PFSK-1 (cell line): ENCODE measurements around the gene DIAPH3.

ENCODE experiments used
- FOXP2 ChIP-seq: optimal IDR thresholded peaks from 2 replicates; pipeline ENCODE3; 2011; ENCODE audit warnings: borderline replicate concordance, control low read depth, inconsistent platforms; ENCODE audit not compliant: insufficient read depth; ENCODE audit errors: extremely low read length, extremely low read depth
- POLR2AphosphoS5 ChIP-seq: IDR thresholded peaks from 2 replicates; pipeline ENCODE4 v1.6.1; 2012; ENCODE audit warnings: low read depth, mild to moderate bottlenecking, control low read depth, low read length, moderate library complexity
- SIN3A ChIP-seq: IDR thresholded peaks from 2 replicates; pipeline ENCODE4 v1.6.1; 2012; ENCODE audit warnings: mild to moderate bottlenecking, low read length, moderate library complexity, borderline replicate concordance; ENCODE audit not compliant: insufficient read depth
- TAF1 ChIP-seq: IDR thresholded peaks from 2 replicates; pipeline ENCODE4 v1.6.1; 2012; ENCODE audit warnings: low read length, control low read depth, borderline replicate concordance; ENCODE audit not compliant: insufficient read depth
- TF ChIP-seq, protein P1 (sequence below), 2 experiments: IDR thresholded peaks; 2 replicates each; pipeline versions ENCODE4 v1.6.1 to v1.8.0; 2011 to 2012; ENCODE audit warnings: low read depth in 2 of 2, low read length in 2 of 2, control low read depth in 1 of 2, inconsistent platforms in 1 of 2, mild to moderate bottlenecking in 1 of 2, moderate library complexity in 1 of 2; ENCODE audit not compliant: insufficient read depth in 1 of 2

The DIAPH3 gene

GRCh38 chr13:59730026-59730425 lies 433.7 kb downstream of the DIAPH3 start:
- TF ChIP-seq, protein P1, sequence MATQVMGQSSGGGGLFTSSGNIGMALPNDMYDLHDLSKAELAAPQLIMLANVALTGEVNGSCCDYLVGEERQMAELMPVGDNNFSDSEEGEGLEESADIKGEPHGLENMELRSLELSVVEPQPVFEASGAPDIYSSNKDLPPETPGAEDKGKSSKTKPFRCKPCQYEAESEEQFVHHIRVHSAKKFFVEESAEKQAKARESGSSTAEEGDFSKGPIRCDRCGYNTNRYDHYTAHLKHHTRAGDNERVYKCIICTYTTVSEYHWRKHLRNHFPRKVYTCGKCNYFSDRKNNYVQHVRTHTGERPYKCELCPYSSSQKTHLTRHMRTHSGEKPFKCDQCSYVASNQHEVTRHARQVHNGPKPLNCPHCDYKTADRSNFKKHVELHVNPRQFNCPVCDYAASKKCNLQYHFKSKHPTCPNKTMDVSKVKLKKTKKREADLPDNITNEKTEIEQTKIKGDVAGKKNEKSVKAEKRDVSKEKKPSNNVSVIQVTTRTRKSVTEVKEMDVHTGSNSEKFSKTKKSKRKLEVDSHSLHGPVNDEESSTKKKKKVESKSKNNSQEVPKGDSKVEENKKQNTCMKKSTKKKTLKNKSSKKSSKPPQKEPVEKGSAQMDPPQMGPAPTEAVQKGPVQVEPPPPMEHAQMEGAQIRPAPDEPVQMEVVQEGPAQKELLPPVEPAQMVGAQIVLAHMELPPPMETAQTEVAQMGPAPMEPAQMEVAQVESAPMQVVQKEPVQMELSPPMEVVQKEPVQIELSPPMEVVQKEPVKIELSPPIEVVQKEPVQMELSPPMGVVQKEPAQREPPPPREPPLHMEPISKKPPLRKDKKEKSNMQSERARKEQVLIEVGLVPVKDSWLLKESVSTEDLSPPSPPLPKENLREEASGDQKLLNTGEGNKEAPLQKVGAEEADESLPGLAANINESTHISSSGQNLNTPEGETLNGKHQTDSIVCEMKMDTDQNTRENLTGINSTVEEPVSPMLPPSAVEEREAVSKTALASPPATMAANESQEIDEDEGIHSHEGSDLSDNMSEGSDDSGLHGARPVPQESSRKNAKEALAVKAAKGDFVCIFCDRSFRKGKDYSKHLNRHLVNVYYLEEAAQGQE (IDR thresholded peaks at IDR 0.05; ENCODE audit: insufficient read depth in 1 of 2, low read depth in 2 of 2, low read length in 2 of 2) = no peak
- TF ChIP-seq SIN3A (no peak), FOXP2 (no peak), TAF1 (no peak), POLR2AphosphoS5 (no peak)

GRCh38 chr13:59728896-59729545 lies 434.7 kb downstream of the DIAPH3 start:
- TF ChIP-seq TAF1 = no peak
- TF ChIP-seq SIN3A = no peak
- TF ChIP-seq, protein P1 (IDR thresholded peaks at IDR 0.05; ENCODE audit: insufficient read depth in 1 of 2, low read depth in 2 of 2, low read length in 2 of 2) = no peak
- no peak for TF ChIP-seq FOXP2
- no peak for TF ChIP-seq POLR2AphosphoS5

DNA sequence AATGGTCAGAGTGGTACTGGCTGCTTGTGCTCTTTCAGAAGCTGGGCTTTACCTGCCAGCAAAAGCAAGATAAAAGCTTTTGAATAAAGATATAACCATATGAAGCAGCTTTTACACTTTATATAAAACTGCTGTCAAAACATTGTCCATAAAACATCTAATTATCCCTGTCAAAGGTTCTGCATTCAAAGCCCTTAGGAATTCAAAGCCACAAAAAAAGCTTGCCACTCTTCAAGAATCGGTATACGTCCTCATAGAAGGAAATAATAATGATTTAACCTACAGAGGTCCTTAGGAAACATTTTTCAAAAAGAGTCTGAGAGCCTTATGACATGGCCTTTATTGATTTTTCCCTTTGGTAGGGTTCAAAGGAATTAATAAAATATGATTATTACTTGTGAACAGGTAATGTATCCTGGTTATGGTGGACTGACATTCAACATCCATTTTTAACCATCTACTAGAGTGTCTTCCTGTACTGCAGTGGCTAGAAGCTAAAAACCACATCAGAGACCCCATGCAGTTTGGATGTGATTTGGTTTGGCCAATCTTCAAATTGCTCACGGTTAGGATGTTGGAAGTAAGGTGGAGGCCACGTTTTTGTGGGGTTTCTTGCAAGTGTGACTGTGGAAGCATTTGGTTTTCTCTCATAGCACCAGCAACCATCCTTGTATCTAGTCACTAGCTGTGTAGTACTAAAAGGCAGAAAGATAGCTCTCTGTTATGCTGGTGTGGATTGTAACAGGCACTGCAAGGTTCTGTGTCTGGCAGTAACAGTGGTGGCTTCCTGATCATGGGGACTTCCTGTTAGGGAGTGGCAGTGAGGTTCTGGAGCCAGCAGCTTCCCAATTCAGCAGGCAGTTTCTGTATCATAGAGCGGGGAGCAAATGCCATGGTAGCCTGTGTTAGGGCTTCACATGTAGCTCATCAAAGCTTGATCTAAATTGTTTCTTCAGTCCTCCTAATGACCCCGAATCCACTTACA lies 441.5 kb downstream of the DIAPH3 start:
- no peak for TF ChIP-seq FOXP2
- no peak for TF ChIP-seq SIN3A
- TF ChIP-seq, protein P1 (IDR thresholded peaks at IDR 0.05; ENCODE audit: insufficient read depth in 1 of 2, low read depth in 2 of 2, low read length in 2 of 2) = no peak
- TF ChIP-seq POLR2AphosphoS5 = no peak
- no peak for TF ChIP-seq TAF1

DNA sequence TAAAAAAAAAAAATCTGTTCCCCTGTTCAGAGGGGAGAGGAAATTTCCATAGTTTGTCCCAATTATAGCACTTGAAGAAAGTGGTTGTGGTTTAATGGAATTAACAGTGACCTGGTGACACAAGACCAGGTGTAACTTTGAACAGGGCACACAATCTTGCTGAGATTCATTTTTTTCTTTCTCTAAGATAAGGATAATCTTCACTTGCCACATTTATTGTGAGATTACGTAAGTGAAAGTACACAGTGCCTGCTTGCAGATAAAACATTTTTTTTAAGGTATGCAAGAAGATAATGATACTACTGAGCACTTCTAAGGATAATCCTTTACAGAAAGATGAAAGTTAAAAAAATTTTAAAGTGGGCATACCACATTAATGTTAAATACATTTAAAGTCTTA lies 448.1 kb downstream of the DIAPH3 start:
- TF ChIP-seq SIN3A (no peak), TAF1 (no peak), POLR2AphosphoS5 (no peak), FOXP2 (no peak)
- TF ChIP-seq, protein P1 (IDR thresholded peaks at IDR 0.05; ENCODE audit: insufficient read depth in 1 of 2, low read depth in 2 of 2, low read length in 2 of 2) = no peak
